ENCODE data around the gene MED17. TPM values are rescaled to one million over a fixed set of nuclear protein-coding genes. Genes with fewer than 3 reads are reported as not detected.

The MED17 gene
- total RNA-seq, 1 experiment from 2014 or later = 26.9 TPM

GRCh38 chr11:93840180-93840579 lies 56.1 kb downstream of the MED17 start:
- Histone ChIP-seq H3K9me2 (ENCODE audit: insufficient read depth) (no peaks in the 10 kb centered on the region), H4K20me1 (ENCODE audit: insufficient read depth) (no peaks in the 10 kb centered on the region), H3K27ac (no peak overlapping the region), H3F3A (ENCODE audit: insufficient read depth, low read depth) (peaks cover 26% of the 10 kb centered on the region; the same call in 1 of the 2 replicates), H3K36me3 (ENCODE audit: low read depth) (no peaks in the 10 kb centered on the region), H3K79me2 (ENCODE audit: low read depth) (no peaks in the 10 kb centered on the region), H3K4me2 (no peak overlapping the region), H2AFZ (no peak overlapping the region), H3K9me3 (ENCODE audit: insufficient read depth, low read depth) (no peaks in the 10 kb centered on the region), H3K4me3 (no peak overlapping the region), H3K4me1 (replicated peaks; ENCODE audit: insufficient read depth) (peaks cover 10% of the 10 kb centered on the region), H3K27me3 (ENCODE audit: insufficient read depth, low read depth) (no peaks in the 10 kb centered on the region)
- intact Hi-C loops (cut with micrococcal nuclease; ENCODE audit: unreplicated experiment) = no loop called here
- TF ChIP-seq EZH2 (IDR thresholded peaks at IDR 0.05; ENCODE audit: low read depth) = no peak
- POLR2A ChIA-PET (ENCODE audit: unreplicated experiment) = no interaction called here
- CTCF ChIA-PET = interaction anchor here (0.6 kb wide), 2 partner anchors 35 to 56 kb away, joined by 3 to 12 read pairs; partner anchors contain the start of gene MED17
- no peak for DNase-seq
- BruUV-seq (replicated peaks) = no TSS peak

- ChIA-PET CTCF (interaction anchor here (0.6 kb wide), 1 partner anchor 35 kb away, joined by 12 read pairs; no protein-coding TSS in a partner anchor), POLR2A (ENCODE audit: unreplicated experiment) (no interaction called here)
- intact Hi-C loops (cut with micrococcal nuclease; ENCODE audit: unreplicated experiment) = no loop called here
Measured at GRCh38 chr11:93840981-93841380, 56.9 kb downstream of the MED17 start.

GRCh38 chr11:93841446-93841845 lies 57.4 kb downstream of the MED17 start:
- DNase-seq = no peak
- CTCF ChIA-PET = no interaction called here
- H3K9me2 ChIP-seq (ENCODE audit: insufficient read depth) = no peaks in the 10 kb centered on the region
- H3K36me3 ChIP-seq (ENCODE audit: low read depth) = no peaks in the 10 kb centered on the region
- H2AFZ ChIP-seq = no peak overlapping the region
- no peak overlapping the region for H3K4me3 ChIP-seq
- H3K4me2 ChIP-seq = no peak overlapping the region
- intact Hi-C loops (cut with micrococcal nuclease; ENCODE audit: unreplicated experiment) = no loop called here
- H4K20me1 ChIP-seq (ENCODE audit: insufficient read depth) = no peaks in the 10 kb centered on the region
- POLR2A ChIA-PET (ENCODE audit: unreplicated experiment) = no interaction called here
- BruUV-seq (replicated peaks) = no TSS peak
- no peak for TF ChIP-seq CTCF (conservative IDR thresholded peaks at IDR 0.05)
- TF ChIP-seq EZH2 (IDR thresholded peaks at IDR 0.05; ENCODE audit: low read depth) = no peak
- H3K79me2 ChIP-seq (ENCODE audit: low read depth) = no peaks in the 10 kb centered on the region
- peaks cover 26% of the 10 kb centered on the region; the same call in 1 of the 2 replicates for H3F3A ChIP-seq (ENCODE audit: insufficient read depth, low read depth)
- peaks cover 10% of the 10 kb centered on the region for H3K4me1 ChIP-seq (replicated peaks; ENCODE audit: insufficient read depth)
- H3K27ac ChIP-seq = no peak overlapping the region
- no peaks in the 10 kb centered on the region for H3K9me3 ChIP-seq (ENCODE audit: insufficient read depth, low read depth)
- H3K27me3 ChIP-seq (ENCODE audit: insufficient read depth, low read depth) = no peaks in the 10 kb centered on the region

More at GRCh38 chr11:93840981-93841380, 56.9 kb downstream of the MED17 start:
- no peak overlapping the region for H3K27ac ChIP-seq
- TF ChIP-seq EZH2 (IDR thresholded peaks at IDR 0.05; ENCODE audit: low read depth) = no peak
- no peak for TF ChIP-seq CTCF (conservative IDR thresholded peaks at IDR 0.05)
- no peaks in the 10 kb centered on the region for H3K9me2 ChIP-seq (ENCODE audit: insufficient read depth)
- no peak overlapping the region for H3K4me3 ChIP-seq
- H3K27me3 ChIP-seq (ENCODE audit: insufficient read depth, low read depth) = no peaks in the 10 kb centered on the region
- H3K4me1 ChIP-seq (replicated peaks; ENCODE audit: insufficient read depth) = peaks cover 10% of the 10 kb centered on the region
- no peaks in the 10 kb centered on the region for H3K79me2 ChIP-seq (ENCODE audit: low read depth)
- no TSS peak for BruUV-seq (replicated peaks)
- DNase-seq = no peak
- no peaks in the 10 kb centered on the region for H4K20me1 ChIP-seq (ENCODE audit: insufficient read depth)
- H3F3A ChIP-seq (ENCODE audit: insufficient read depth, low read depth) = peaks cover 26% of the 10 kb centered on the region; the same call in 1 of the 2 replicates
- H3K4me2 ChIP-seq = no peak overlapping the region
- H2AFZ ChIP-seq = no peak overlapping the region
- H3K36me3 ChIP-seq (ENCODE audit: low read depth) = no peaks in the 10 kb centered on the region
- no peaks in the 10 kb centered on the region for H3K9me3 ChIP-seq (ENCODE audit: insufficient read depth, low read depth)

GRCh38 chr11:93842034-93842433 lies 58.0 kb downstream of the MED17 start:
- CTCF ChIA-PET = no interaction called here
- no peaks in the 10 kb centered on the region for H3K9me2 ChIP-seq (ENCODE audit: insufficient read depth)
- no peaks in the 10 kb centered on the region for H3K27me3 ChIP-seq (ENCODE audit: insufficient read depth, low read depth)
- no peak overlapping the region for H2AFZ ChIP-seq
- no peaks in the 10 kb centered on the region for H4K20me1 ChIP-seq (ENCODE audit: insufficient read depth)
- POLR2A ChIA-PET (ENCODE audit: unreplicated experiment) = interaction anchor here (0.8 kb wide), 1 partner anchor 25 kb away, joined by 4 read pairs; no protein-coding TSS in a partner anchor
- no peaks in the 10 kb centered on the region for H3K36me3 ChIP-seq (ENCODE audit: low read depth)
- no peak overlapping the region for H3K4me3 ChIP-seq
- no peak for TF ChIP-seq CTCF (conservative IDR thresholded peaks at IDR 0.05)
- H3K4me2 ChIP-seq = peak overlapping the region; percentile 48
- BruUV-seq (replicated peaks) = no TSS peak
- H3K9me3 ChIP-seq (ENCODE audit: insufficient read depth, low read depth) = no peaks in the 10 kb centered on the region
- intact Hi-C loops (cut with micrococcal nuclease; ENCODE audit: unreplicated experiment) = loop anchor here (1.0 to 2.0 kb wide), 2 partner anchors 25 to 101 kb away; partner anchors contain the start of genes C11orf54 and TAF1D
- peaks cover 26% of the 10 kb centered on the region; the same call in 1 of the 2 replicates for H3F3A ChIP-seq (ENCODE audit: insufficient read depth, low read depth)
- DNase-seq = no peak
- H3K79me2 ChIP-seq (ENCODE audit: low read depth) = no peaks in the 10 kb centered on the region
- H3K4me1 ChIP-seq (replicated peaks; ENCODE audit: insufficient read depth) = peaks cover 10% of the 10 kb centered on the region
- H3K27ac ChIP-seq = no peak overlapping the region
